GM12878 (cell line): ENCODE measurements around the gene TRAF2. TPM values are rescaled to one million over a fixed set of nuclear protein-coding genes. Genes with fewer than 3 reads are reported as not detected.

Experiments
- ATAC-seq: fragments of 200-7000 bp; cut with Tn5 transposase; 3 replicates; pipeline ENCODE4 v1.9.1; 2020; ENCODE audit warnings: mild to moderate bottlenecking, moderate library complexity
- BruUV-seq: library from RNA; stranded (reverse); fragments of 400-500 nt; replicated peaks from 2 replicates; lab custom pipeline; 2021; lab: Mats Ljungman, UMichigan
- CTCF ChIA-PET: fragments of 300-600 bp; sonication (Branson Sonifier 250); formaldehyde crosslinking; extraction: SDS; loops from one replicate; lab custom pipeline; 2021; ENCODE audit warnings: inconsistent platforms; lab: Yijun Ruan, JAX
- POLR2A ChIA-PET: fragments of 350-600 bp; formaldehyde crosslinking; extraction: SDS; loops from one replicate; lab custom pipeline; 2021; ENCODE audit warnings: inconsistent platforms; lab: Charles Lee
- RAD21 ChIA-PET: fragments of 300-600 bp; sonication (Branson Sonifier 250); formaldehyde crosslinking; loops from one replicate; lab custom pipeline; 2023; ENCODE audit warnings: antibody characterized with exemption; ENCODE audit not compliant: unreplicated experiment; lab: Charles Lee
- SMC1A ChIA-PET: fragments of 300-600 bp; sonication (Branson Sonifier 250); formaldehyde crosslinking; loops from one replicate; lab custom pipeline; 2023; ENCODE audit not compliant: unreplicated experiment, uncharacterized antibody; lab: Charles Lee
- DNase-seq: peaks from one replicate; pipeline ENCODE4 v3.0.0-alpha.2; 2011; ENCODE audit warnings: low read depth, low spot score
- FAIRE-seq: peaks from 3 replicates; lab custom pipeline; 2011; peaks lifted over from hg19 to GRCh38; lab: Jason Lieb, UNC
- H2AFZ ChIP-seq: 2 replicates; pipeline ENCODE4 v1.6.0; 2011; ENCODE audit warnings: low read depth, low read length, control low read depth; ENCODE audit not compliant: control insufficient read depth
- H3K27ac ChIP-seq: 2 replicates; pipeline ENCODE4 v1.5.1; 2011; ENCODE audit warnings: control low read depth; ENCODE audit not compliant: control insufficient read depth, insufficient read depth
- H3K27me3 ChIP-seq, 2 experiments: replicated peaks in 1 of 2; 2 replicates each; pipeline versions ENCODE4 v1.6.0 to v1.6.1; 2011; ENCODE audit warnings: low read length in 1 of 2; ENCODE audit not compliant: control insufficient read depth in 2 of 2, insufficient read depth in 2 of 2
- H3K36me3 ChIP-seq, 2 experiments: 2 replicates each; pipeline ENCODE4 v1.5.1; 2011; ENCODE audit warnings: low read length in 1 of 2; ENCODE audit not compliant: control insufficient read depth in 2 of 2, insufficient read depth in 2 of 2
- H3K4me1 ChIP-seq: 2 replicates; pipeline ENCODE4 v1.6.1; 2011; ENCODE audit warnings: mild to moderate bottlenecking, low read length, moderate library complexity, mixed read lengths; ENCODE audit not compliant: control insufficient read depth, insufficient read depth
- H3K4me2 ChIP-seq: 2 replicates; pipeline ENCODE4 v1.6.0; 2011; ENCODE audit warnings: control low read depth; ENCODE audit not compliant: control insufficient read depth, insufficient read depth
- H3K4me3 ChIP-seq: fragments of 200-600 bp; sonication (generic); 2 replicates; pipeline ENCODE4 v1.5.1; 2016
- H3K79me2 ChIP-seq: 2 replicates; pipeline ENCODE4 v1.6.0; 2011; ENCODE audit warnings: low read length; ENCODE audit not compliant: control insufficient read depth, insufficient read depth
- H3K9ac ChIP-seq: 2 replicates; pipeline ENCODE4 v1.8.0; 2011; ENCODE audit warnings: low read length, control low read depth, mixed read lengths; ENCODE audit not compliant: control insufficient read depth, insufficient read depth
- H3K9me3 ChIP-seq: replicated peaks from 3 replicates; pipeline ENCODE4 v1.5.1; 2011; ENCODE audit warnings: mild to moderate bottlenecking, low read length; ENCODE audit not compliant: control insufficient read depth, insufficient read depth
- H4K20me1 ChIP-seq: 2 replicates; pipeline ENCODE4 v1.6.0; 2011; ENCODE audit not compliant: control insufficient read depth, insufficient read depth
- ASH2L ChIP-seq: fragments of 300-600, 200-600 bp; sonication (generic); IDR thresholded peaks from 2 replicates; pipeline ENCODE4 v1.6.1; 2017; ENCODE audit warnings: low read depth, mild to moderate bottlenecking, borderline replicate concordance
- ATF7 ChIP-seq: fragments of 450-650 bp; IDR thresholded peaks from 2 replicates; pipeline ENCODE4 v1.6.1; 2016; ENCODE audit warnings: low read depth, mild to moderate bottlenecking
- BACH1 ChIP-seq: fragments of 450-650 bp; IDR thresholded peaks from 2 replicates; pipeline ENCODE4 v1.6.1; 2017; ENCODE audit warnings: mild to moderate bottlenecking, borderline replicate concordance
- E2F8 ChIP-seq: fragments of 450-650 bp; IDR thresholded peaks from 2 replicates; pipeline ENCODE4 v1.6.1; 2018; ENCODE audit warnings: mild to moderate bottlenecking, low read depth, moderate library complexity; ENCODE audit not compliant: partially characterized antibody
- FOXM1 ChIP-seq: IDR thresholded peaks from 2 replicates; pipeline ENCODE4 v1.6.1; 2012; ENCODE audit warnings: low read depth, mild to moderate bottlenecking, inconsistent platforms, low read length, moderate library complexity
- HSF1 ChIP-seq: fragments of 150-350 bp; IDR thresholded peaks from 2 replicates; pipeline ENCODE4 v1.6.1; 2014; ENCODE audit warnings: mild to moderate bottlenecking, low read depth, low read length
- KDM1A ChIP-seq: fragments of 200-600 bp; sonication (generic); IDR thresholded peaks from 2 replicates; pipeline ENCODE4 v1.6.1; 2016; ENCODE audit warnings: borderline replicate concordance
- NR2C1 ChIP-seq: fragments of 450-650 bp; IDR thresholded peaks from 2 replicates; pipeline ENCODE4 v1.6.1; 2017; ENCODE audit warnings: antibody characterized with exemption, mild to moderate bottlenecking, moderate library complexity
- POU2F2 ChIP-seq: IDR thresholded peaks from 3 replicates; pipeline ENCODE4 v1.6.1; 2011; ENCODE audit warnings: low read depth, mild to moderate bottlenecking, low read length, borderline replicate concordance
- RUNX3 ChIP-seq: IDR thresholded peaks from 2 replicates; pipeline ENCODE4 v1.6.1; 2012; ENCODE audit warnings: low read length, inconsistent platforms
- TAF1 ChIP-seq: IDR thresholded peaks from 2 replicates; pipeline ENCODE4 v1.6.1; 2011; ENCODE audit warnings: mild to moderate bottlenecking, low read depth, low read length, borderline replicate concordance
- TCF12 ChIP-seq: IDR thresholded peaks from 2 replicates; pipeline ENCODE4 v1.6.1; 2011; ENCODE audit warnings: low read depth, mild to moderate bottlenecking, low read length
- WGBS: methylation state at CpG from one replicate; pipeline ENCODE4 v1.1.6; 2016; ENCODE audit warnings: low lambda C conversion rate; ENCODE audit not compliant: insufficient replicate concordance, insufficient coverage; ENCODE audit errors: missing lambda C conversion rate; 5-methylcytosine and 5-hydroxymethylcytosine counted together
- in situ Hi-C: fragments of 300-500 bp; cut with MboI; formaldehyde crosslinking; loops from 9 replicates; pipeline ENCODE4 v1.14.3; 2018; ENCODE audit warnings: mixed read lengths
- intact Hi-C: fragments of 100-400 bp; cut with micrococcal nuclease; formaldehyde crosslinking; loops from one replicate; pipeline ENCODE4 v1.14.2; 2022; ENCODE audit not compliant: unreplicated experiment
- polyA plus RNA-seq, 11 experiments: library from polyadenylated mRNA; depleted of rRNA in 4 of 11; unstranded in 6 of 11; stranded (reverse) in 5 of 11; fragments of >200 nt; fragmentation: Nextera tagmentation in 4 of 11; fragmentation: Illumina TruSeq in 1 of 11; extraction: Ambion mirVana in 4 of 11; extraction: Trizol in 1 of 11; gene quantifications; 1 replicate in 1 of 11; 2 replicates in 10 of 11; pipeline versions ENCODE4 v1.2.1 to v1.2.3, GENCODE V29; 2011 to 2016; ENCODE audit warnings: inconsistent platforms in 2 of 11, missing spikeins in 2 of 11, low read depth in 1 of 11
- total RNA-seq, 4 experiments: library from RNA; depleted of rRNA in 3 of 4; stranded (reverse); fragments of >200 nt in 3 of 4; fragmentation: Illumina TruSeq in 1 of 4; extraction: Trizol in 1 of 4; gene quantifications; 2 replicates each; pipeline versions ENCODE4 v1.2.1 to v1.2.3, GENCODE V29; 2013 to 2021
- TF ChIP-seq, protein P1 (sequence below): fragments of 150-350 bp; IDR thresholded peaks from 2 replicates; pipeline ENCODE4 v1.6.1; 2016; ENCODE audit warnings: low read depth, low read length

TRAF2 gene
- total and polyA plus RNA-seq, 10 of the 15 experiments (the other 5 are each of a cell fraction or from before 2014, with no cell fraction given): 0.34 to 39.5 (median 18.7) TPM

DNA sequence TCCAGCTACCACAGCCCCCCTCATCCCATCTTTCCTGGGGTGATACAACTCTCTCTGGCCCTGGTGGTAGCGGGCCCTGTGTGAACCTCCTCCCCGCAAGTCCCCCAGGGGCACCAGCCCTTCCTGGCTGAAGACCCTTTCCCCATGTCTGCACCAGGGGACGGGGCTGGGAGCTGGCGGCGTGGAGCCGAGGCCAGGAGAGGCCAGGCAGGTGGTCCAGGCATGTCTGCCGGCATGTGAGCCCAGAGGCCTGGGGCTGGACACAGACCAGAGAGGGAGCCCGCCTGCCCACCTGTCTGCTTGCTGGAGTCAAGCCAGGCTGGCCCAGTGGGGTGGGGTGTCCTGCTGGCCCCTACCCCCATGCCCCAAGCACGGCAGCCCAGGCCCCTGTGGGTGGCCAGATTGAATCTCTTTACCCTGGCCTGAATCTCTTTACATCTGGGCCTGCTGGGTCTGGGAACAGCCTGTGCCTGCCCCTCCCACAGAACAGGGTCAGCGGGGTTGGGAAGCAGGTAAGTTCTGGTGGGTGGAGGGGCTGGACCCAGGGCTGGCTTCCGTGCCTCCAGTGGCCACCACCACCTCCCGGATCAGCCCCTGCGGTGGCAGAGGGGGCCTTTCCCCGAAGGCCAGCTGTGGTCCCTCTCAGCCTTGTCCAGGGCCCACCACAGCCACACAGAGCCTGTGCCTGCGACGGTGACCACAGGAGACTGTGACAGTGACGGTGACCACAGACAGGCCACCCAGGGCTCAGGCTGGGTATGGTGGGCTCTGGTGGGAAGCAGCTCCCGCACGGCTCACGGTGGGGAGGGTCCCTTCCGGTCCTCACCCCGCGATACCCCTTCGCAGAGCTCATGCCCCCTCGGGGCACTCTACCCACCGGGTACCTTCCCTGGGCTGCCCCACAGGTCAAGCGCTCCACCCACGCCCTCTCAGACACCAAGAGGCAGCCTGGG lies 72.9 kb downstream of the TRAF2 start:
- intact Hi-C loops (no loop called here), in situ Hi-C loops (no loop called here)
- Histone ChIP-seq H3K27me3 (no peaks in the 10 kb centered on the region), H3K79me2 (no peaks in the 10 kb centered on the region), H3K4me2 (no peak overlapping the region), H3K9me3 (no peaks in the 10 kb centered on the region), H3K4me1 (no peaks in the 10 kb centered on the region), H4K20me1 (no peaks in the 10 kb centered on the region), H3K36me3 (no peaks in the 10 kb centered on the region), H3K9ac (no peak overlapping the region), H2AFZ (no peak overlapping the region), H3K27ac (no peak overlapping the region), H3K4me3 (no peak overlapping the region)
- 53% methylated on average over 27 of the region's 28 CpGs for WGBS
- CTCF ChIA-PET: no interaction called here
- RAD21 ChIA-PET: interaction anchor here (1.3 kb wide), 1 partner anchor 11 kb away, joined by 3 read pairs; no protein-coding TSS in a partner anchor
- POLR2A ChIA-PET: interaction anchor here (0.6 kb wide), 1 partner anchor 110 kb away, joined by 4 read pairs; no protein-coding TSS in a partner anchor
- DNase-seq (no peak), ATAC-seq (no peak), FAIRE-seq (no peak)
- SMC1A ChIA-PET: no interaction called here
- BruUV-seq: no TSS peak
- TF ChIP-seq ATF7 (no peak), E2F8 (no peak), ASH2L (no peak), NR2C1 (no peak), POU2F2 (no peak), RUNX3 (no peak), FOXM1 (no peak), HSF1 (no peak), TAF1 (no peak), TCF12 (no peak), BACH1 (no peak), KDM1A (no peak)
- TF ChIP-seq, protein P1, sequence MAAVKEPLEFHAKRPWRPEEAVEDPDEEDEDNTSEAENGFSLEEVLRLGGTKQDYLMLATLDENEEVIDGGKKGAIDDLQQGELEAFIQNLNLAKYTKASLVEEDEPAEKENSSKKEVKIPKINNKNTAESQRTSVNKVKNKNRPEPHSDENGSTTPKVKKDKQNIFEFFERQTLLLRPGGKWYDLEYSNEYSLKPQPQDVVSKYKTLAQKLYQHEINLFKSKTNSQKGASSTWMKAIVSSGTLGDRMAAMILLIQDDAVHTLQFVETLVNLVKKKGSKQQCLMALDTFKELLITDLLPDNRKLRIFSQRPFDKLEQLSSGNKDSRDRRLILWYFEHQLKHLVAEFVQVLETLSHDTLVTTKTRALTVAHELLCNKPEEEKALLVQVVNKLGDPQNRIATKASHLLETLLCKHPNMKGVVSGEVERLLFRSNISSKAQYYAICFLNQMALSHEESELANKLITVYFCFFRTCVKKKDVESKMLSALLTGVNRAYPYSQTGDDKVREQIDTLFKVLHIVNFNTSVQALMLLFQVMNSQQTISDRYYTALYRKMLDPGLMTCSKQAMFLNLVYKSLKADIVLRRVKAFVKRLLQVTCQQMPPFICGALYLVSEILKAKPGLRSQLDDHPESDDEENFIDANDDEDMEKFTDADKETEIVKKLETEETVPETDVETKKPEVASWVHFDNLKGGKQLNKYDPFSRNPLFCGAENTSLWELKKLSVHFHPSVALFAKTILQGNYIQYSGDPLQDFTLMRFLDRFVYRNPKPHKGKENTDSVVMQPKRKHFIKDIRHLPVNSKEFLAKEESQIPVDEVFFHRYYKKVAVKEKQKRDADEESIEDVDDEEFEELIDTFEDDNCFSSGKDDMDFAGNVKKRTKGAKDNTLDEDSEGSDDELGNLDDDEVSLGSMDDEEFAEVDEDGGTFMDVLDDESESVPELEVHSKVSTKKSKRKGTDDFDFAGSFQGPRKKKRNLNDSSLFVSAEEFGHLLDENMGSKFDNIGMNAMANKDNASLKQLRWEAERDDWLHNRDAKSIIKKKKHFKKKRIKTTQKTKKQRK: no peak
